ENCODE results near the gene AMELX. TPM values are rescaled to one million over a fixed set of nuclear protein-coding genes. Genes with fewer than 3 reads are reported as not detected.

Gene AMELX
- total and polyA plus RNA-seq, 8 donors: not detected

- intact Hi-C loops (cut with DNase I): no loop called here
- FAIRE-seq (no peak), DNase-seq (no peak), ATAC-seq (no peak)
- H3K36me3 ChIP-seq: no peaks in the 10 kb centered on the region
- TF ChIP-seq CTCF (IDR thresholded peaks at IDR 0.05): no peak
- H3K4me3 ChIP-seq: no peak overlapping the region
- H3K9me3 ChIP-seq: no peaks in the 10 kb centered on the region
- H3K27ac ChIP-seq: no peak overlapping the region
- no peaks in the 10 kb centered on the region for H3K27me3 ChIP-seq
- H3K4me1 ChIP-seq: no peaks in the 10 kb centered on the region
- WGBS, 2 donors: 47 to 54% methylated on average over 2 of the region's 2 CpGs
These were observed 38.6 kb downstream of the AMELX start for GRCh38 chrX:11331788-11332187.

- no peaks in the 10 kb centered on the region for H3K4me1 ChIP-seq
- DNase-seq (no peak), FAIRE-seq (no peak), ATAC-seq (no peak)
- H3K9me3 ChIP-seq: no peaks in the 10 kb centered on the region
- 65 to 75% methylated on average over 2 of the region's 2 CpGs for WGBS, 2 donors
- H3K36me3 ChIP-seq: no peaks in the 10 kb centered on the region
- intact Hi-C loops (cut with DNase I): no loop called here
- TF ChIP-seq CTCF (IDR thresholded peaks at IDR 0.05): no peak
- no peaks in the 10 kb centered on the region for H3K27me3 ChIP-seq
- no peak overlapping the region for H3K4me3 ChIP-seq
- H3K27ac ChIP-seq: no peak overlapping the region
These were observed 41.0 kb downstream of the AMELX start for GRCh38 chrX:11334165-11334564.

- no peak overlapping the region for H3K4me3 ChIP-seq
- FAIRE-seq (no peak), DNase-seq (no peak), ATAC-seq (no peak)
- no peak overlapping the region for H3K27ac ChIP-seq
- peaks cover 0 to 1% (median 0%) of the 10 kb centered on the region in 3 donors for H3K4me1 ChIP-seq
- H3K36me3 ChIP-seq: no peaks in the 10 kb centered on the region
- intact Hi-C loops (cut with DNase I): no loop called here
- H3K27me3 ChIP-seq: no peaks in the 10 kb centered on the region
- no peaks in the 10 kb centered on the region for H3K9me3 ChIP-seq
- TF ChIP-seq CTCF (IDR thresholded peaks at IDR 0.05): no peak
- WGBS, 2 donors: 59 to 71% methylated on average over 2 of the region's 2 CpGs
These were observed 43.0 kb downstream of the AMELX start for GRCh38 chrX:11336201-11336600.

GRCh38 chrX:11337292-11338009 is 44.2 kb downstream of the AMELX start:
- peaks cover 0 to 3% (median 0%) of the 10 kb centered on the region in 3 donors for H3K4me1 ChIP-seq
- no peaks in the 10 kb centered on the region for H3K9me3 ChIP-seq
- intact Hi-C loops (cut with DNase I): no loop called here
- FAIRE-seq: no peak
- WGBS, 2 donors: 43 to 79% methylated on average over 1 of the region's 1 CpG
- TF ChIP-seq CTCF (IDR thresholded peaks at IDR 0.05): no peak
- DNase-seq: no peak
- no peak for ATAC-seq
- H3K27ac ChIP-seq: no peak overlapping the region
- H3K36me3 ChIP-seq: no peaks in the 10 kb centered on the region
- H3K4me3 ChIP-seq: no peak overlapping the region
- no peaks in the 10 kb centered on the region for H3K27me3 ChIP-seq
